Hepatocyte (in vitro differentiated cells): ENCODE measurements around the gene RHPN2. TPM values are rescaled to one million over a fixed set of nuclear protein-coding genes. Genes with fewer than 3 reads are reported as not detected.

Experiments used
- DNase-seq: peaks from one replicate; pipeline ENCODE4 v3.0.0-alpha.2; 2016; ENCODE audit warnings: low spot score
- H2AFZ ChIP-seq: fragments of 200-600 bp; sonication (generic); 2 replicates; pipeline ENCODE4 v1.6.0; 2016; ENCODE audit warnings: antibody characterized with exemption, mild to moderate bottlenecking
- H3K27ac ChIP-seq: fragments of 200-600 bp; sonication (generic); 2 replicates; pipeline ENCODE4 v1.5.1; 2016; ENCODE audit warnings: mild to moderate bottlenecking
- H3K27me3 ChIP-seq: fragments of 200-600 bp; sonication (generic); 2 replicates; pipeline ENCODE4 v1.6.1; 2016
- H3K36me3 ChIP-seq: fragments of 200-600 bp; sonication (generic); replicated peaks from 2 replicates; pipeline ENCODE4 v1.5.1; 2016; ENCODE audit warnings: low read depth; ENCODE audit not compliant: insufficient read depth
- H3K4me1 ChIP-seq: fragments of 200-600 bp; sonication (generic); 2 replicates; pipeline ENCODE4 v1.5.1; 2016; ENCODE audit warnings: mild to moderate bottlenecking, moderate library complexity; ENCODE audit not compliant: insufficient read depth
- H3K4me2 ChIP-seq: fragments of 200-600 bp; sonication (generic); 2 replicates; pipeline ENCODE4 v1.6.0; 2016
- H3K4me3 ChIP-seq: fragments of 200-600 bp; sonication (generic); 2 replicates; pipeline ENCODE4 v1.5.1; 2016; ENCODE audit warnings: mild to moderate bottlenecking
- H3K79me2 ChIP-seq: fragments of 200-600 bp; sonication (generic); 2 replicates; pipeline ENCODE4 v1.6.0; 2017; ENCODE audit warnings: mild to moderate bottlenecking
- H3K9me2 ChIP-seq: fragments of 200-600 bp; sonication (generic); replicated peaks from 2 replicates; pipeline ENCODE4 v1.6.0; 2017; ENCODE audit warnings: mild to moderate bottlenecking; ENCODE audit not compliant: insufficient read depth
- H3K9me3 ChIP-seq: fragments of 200-600 bp; sonication (generic); 2 replicates; pipeline ENCODE4 v1.5.1; 2016; ENCODE audit warnings: low read depth, mild to moderate bottlenecking
- H4K20me1 ChIP-seq: fragments of 200-600 bp; sonication (generic); 2 replicates; pipeline ENCODE4 v1.6.0; 2016; ENCODE audit warnings: mild to moderate bottlenecking; ENCODE audit not compliant: insufficient read depth, poor library complexity, severe bottlenecking
- EZH2 ChIP-seq: fragments of 200-600 bp; sonication (generic); IDR thresholded peaks from 2 replicates; pipeline ENCODE4 v1.6.1; 2016; ENCODE audit warnings: antibody characterized with exemption, mild to moderate bottlenecking, borderline replicate concordance
- EZH2phosphoT487 ChIP-seq: fragments of 200-600 bp; sonication (generic); IDR thresholded peaks from one replicate; pipeline ENCODE4 v1.6.1; 2018; ENCODE audit warnings: antibody characterized with exemption, mild to moderate bottlenecking, low read depth, moderate library complexity; ENCODE audit not compliant: unreplicated experiment, severe bottlenecking
- WGBS: methylation state at CpG from one replicate; pipeline ENCODE4 v1.1.6; 2016; ENCODE audit warnings: low lambda C conversion rate; ENCODE audit errors: missing lambda C conversion rate; 5-methylcytosine and 5-hydroxymethylcytosine counted together
- polyA plus RNA-seq: library from polyadenylated mRNA; unstranded; fragments of >200 nt; fragmentation: Nextera tagmentation; extraction: Ambion mirVana; gene quantifications from 2 replicates; pipeline ENCODE4 v1.2.1, GENCODE V29; 2016
- small RNA-seq: library from RNA; depleted of rRNA; stranded (forward); fragments of <200 nt; gene quantifications from one replicate; pipeline ENCODE3, GENCODE V24; 2014
- total RNA-seq: library from RNA; depleted of rRNA; stranded (reverse); fragments of >200 nt; gene quantifications from 2 replicates; pipeline ENCODE4 v1.2.3, GENCODE V29; 2014
- TF ChIP-seq, protein P1 (sequence below): fragments of 200-600 bp; sonication (generic); IDR thresholded peaks from 2 replicates; pipeline ENCODE4 v1.5.1; 2016; ENCODE audit warnings: antibody characterized with exemption, mild to moderate bottlenecking; ENCODE audit not compliant: poor library complexity

RHPN2 gene
- total and polyA plus RNA-seq, 2 experiments from 2014 or later = 44.3 to 67.9 TPM

DNA sequence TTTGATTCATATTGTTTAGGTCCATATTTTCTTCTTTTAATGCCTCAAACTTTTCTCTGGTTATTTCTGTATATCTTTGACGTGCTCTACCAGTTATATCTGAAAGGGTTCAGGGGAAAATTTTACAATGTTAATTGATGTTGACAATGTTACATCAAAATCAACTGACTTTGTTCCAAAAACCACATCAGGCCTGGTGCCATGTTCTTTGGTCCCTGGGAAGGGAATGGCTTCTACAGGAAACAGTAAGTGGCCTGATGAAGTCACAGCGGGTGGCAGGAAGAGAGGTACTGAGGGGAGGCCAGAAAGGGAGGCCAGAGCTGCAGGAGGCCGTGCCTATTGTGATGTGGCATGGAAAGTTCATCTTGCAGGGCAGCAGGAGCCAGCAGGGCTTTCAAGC is 131.1 kb downstream of the RHPN2 start:
- no peak overlapping the region for H3K27ac ChIP-seq
- H3K27me3 ChIP-seq = no peaks in the 10 kb centered on the region
- no peak for DNase-seq
- H3K4me2 ChIP-seq = no peak overlapping the region
- 98% methylated on average over 3 of the region's 3 CpGs for WGBS
- no peaks in the 10 kb centered on the region for H3K9me2 ChIP-seq
- H3K79me2 ChIP-seq = no peaks in the 10 kb centered on the region
- no peak overlapping the region for H3K4me3 ChIP-seq
- TF ChIP-seq EZH2 (no peak), EZH2phosphoT487 (no peak)
- TF ChIP-seq, protein P1, sequence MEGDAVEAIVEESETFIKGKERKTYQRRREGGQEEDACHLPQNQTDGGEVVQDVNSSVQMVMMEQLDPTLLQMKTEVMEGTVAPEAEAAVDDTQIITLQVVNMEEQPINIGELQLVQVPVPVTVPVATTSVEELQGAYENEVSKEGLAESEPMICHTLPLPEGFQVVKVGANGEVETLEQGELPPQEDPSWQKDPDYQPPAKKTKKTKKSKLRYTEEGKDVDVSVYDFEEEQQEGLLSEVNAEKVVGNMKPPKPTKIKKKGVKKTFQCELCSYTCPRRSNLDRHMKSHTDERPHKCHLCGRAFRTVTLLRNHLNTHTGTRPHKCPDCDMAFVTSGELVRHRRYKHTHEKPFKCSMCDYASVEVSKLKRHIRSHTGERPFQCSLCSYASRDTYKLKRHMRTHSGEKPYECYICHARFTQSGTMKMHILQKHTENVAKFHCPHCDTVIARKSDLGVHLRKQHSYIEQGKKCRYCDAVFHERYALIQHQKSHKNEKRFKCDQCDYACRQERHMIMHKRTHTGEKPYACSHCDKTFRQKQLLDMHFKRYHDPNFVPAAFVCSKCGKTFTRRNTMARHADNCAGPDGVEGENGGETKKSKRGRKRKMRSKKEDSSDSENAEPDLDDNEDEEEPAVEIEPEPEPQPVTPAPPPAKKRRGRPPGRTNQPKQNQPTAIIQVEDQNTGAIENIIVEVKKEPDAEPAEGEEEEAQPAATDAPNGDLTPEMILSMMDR = no peak
- no peaks in the 10 kb centered on the region for H3K9me3 ChIP-seq
- H4K20me1 ChIP-seq = no peaks in the 10 kb centered on the region
- no peak overlapping the region for H2AFZ ChIP-seq
- H3K36me3 ChIP-seq = no peaks in the 10 kb centered on the region
- no peaks in the 10 kb centered on the region for H3K4me1 ChIP-seq

DNA sequence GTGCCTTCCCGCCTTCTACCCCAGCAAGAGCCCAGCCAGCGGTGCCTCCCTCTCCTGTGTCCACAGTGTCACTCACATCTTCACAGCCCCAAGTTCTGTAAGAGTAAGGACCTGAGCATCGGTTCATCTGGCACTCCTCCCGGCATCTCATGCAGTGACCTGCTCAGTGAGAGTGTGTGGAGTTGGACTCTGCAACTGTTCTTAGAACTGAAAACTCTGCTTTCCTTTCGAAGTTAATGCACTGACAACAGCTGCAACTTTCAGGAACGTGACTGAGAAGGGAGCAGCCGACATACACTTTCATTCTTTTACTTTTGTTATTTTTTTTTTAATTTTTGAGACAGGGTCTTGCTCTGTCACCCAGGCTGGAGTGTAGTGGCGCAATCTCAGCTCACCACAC is 134.1 kb downstream of the RHPN2 start:
- no peaks in the 10 kb centered on the region for H3K79me2 ChIP-seq
- H3K27me3 ChIP-seq = no peaks in the 10 kb centered on the region
- H4K20me1 ChIP-seq = no peaks in the 10 kb centered on the region
- no peak overlapping the region for H3K4me3 ChIP-seq
- no peak for DNase-seq
- no peak overlapping the region for H3K27ac ChIP-seq
- H3K4me1 ChIP-seq = no peaks in the 10 kb centered on the region
- no peak overlapping the region for H2AFZ ChIP-seq
- TF ChIP-seq EZH2 = no peak
- H3K9me3 ChIP-seq = peaks cover 4% of the 10 kb centered on the region
- WGBS = 97% methylated on average over 8 of the region's 8 CpGs
- no peaks in the 10 kb centered on the region for H3K36me3 ChIP-seq
- no peaks in the 10 kb centered on the region for H3K9me2 ChIP-seq
- H3K4me2 ChIP-seq = no peak overlapping the region

GRCh38 chr19:32928806-32929205 is 135.9 kb downstream of the RHPN2 start:
- Histone ChIP-seq H3K27ac (peak overlapping the region; percentile 74), H3K79me2 (no peaks in the 10 kb centered on the region), H3K4me3 (no peak overlapping the region), H2AFZ (no peak overlapping the region), H3K4me1 (no peaks in the 10 kb centered on the region), H3K27me3 (no peaks in the 10 kb centered on the region), H3K9me3 (peaks cover 4% of the 10 kb centered on the region), H3K4me2 (no peak overlapping the region), H3K9me2 (no peaks in the 10 kb centered on the region), H4K20me1 (no peaks in the 10 kb centered on the region), H3K36me3 (no peaks in the 10 kb centered on the region)
- no peak for TF ChIP-seq EZH2phosphoT487
- TF ChIP-seq, protein P1 = no peak
- DNase-seq = peak; percentile 13
- WGBS = 73% methylated on average over 2 of the region's 2 CpGs

Small RNAs within 50 kb of the gene (small RNA-seq; reads per million reads assigned to genes)
- gene AC008521.1 = not detected
- not detected for gene AC008521.2

Other genes starting within 250 kb of the RHPN2 start
- gene SLC7A9, start 195.1 kb downstream of the RHPN2 start, total RNA-seq = 9.6 and 11.9 TPM in 2 replicates
- 6.1 and 7.6 TPM in 2 replicates for gene SLC7A9, start 195.1 kb downstream of the RHPN2 start, polyA plus RNA-seq
- gene CEP89, start 92.9 kb downstream of the RHPN2 start, total RNA-seq = 8.1 and 12.1 TPM in 2 replicates
- gene CEP89, start 92.9 kb downstream of the RHPN2 start, polyA plus RNA-seq = 16.4 and 16.6 TPM in 2 replicates
- 1.5 and 3.5 TPM in 2 replicates for gene FAAP24, start 92.6 kb downstream of the RHPN2 start, total RNA-seq
- gene FAAP24, start 92.6 kb downstream of the RHPN2 start, polyA plus RNA-seq = 3.6 and 4.5 TPM in 2 replicates
- 6.7 and 14.5 TPM in 2 replicates for gene GPATCH1, start 16.3 kb upstream of the RHPN2 start, total RNA-seq
- 6.8 and 9.7 TPM in 2 replicates for gene GPATCH1, start 16.3 kb upstream of the RHPN2 start, polyA plus RNA-seq
- gene WDR88, start 67.2 kb upstream of the RHPN2 start, total RNA-seq = not detected in 2 replicates
- 0.11 and 0.61 TPM in 2 replicates for gene WDR88, start 67.2 kb upstream of the RHPN2 start, polyA plus RNA-seq
- gene LRP3, start 129.4 kb upstream of the RHPN2 start, total RNA-seq = 35.1 and 37.4 TPM in 2 replicates
- gene LRP3, start 129.4 kb upstream of the RHPN2 start, polyA plus RNA-seq = 35.5 and 44.0 TPM in 2 replicates
- gene SLC7A10, start 161.0 kb upstream of the RHPN2 start, total RNA-seq = 4.5 and 5.5 TPM in 2 replicates
- gene SLC7A10, start 161.0 kb upstream of the RHPN2 start, polyA plus RNA-seq = 4.3 and 7.3 TPM in 2 replicates
- gene CEBPA, start 237.6 kb upstream of the RHPN2 start, total RNA-seq = 151 and 160 TPM in 2 replicates
- 65.1 and 103 TPM in 2 replicates for gene CEBPA, start 237.6 kb upstream of the RHPN2 start, polyA plus RNA-seq